HG03354 (cell line): ENCODE data around the gene EFCAB13.

ENCODE experiments used
- ATAC-seq: cut with Tn5 transposase; IDR thresholded peaks from one replicate; pipeline ENCODE4 v1.9.1; 2021; ENCODE audit warnings: mild to moderate bottlenecking; ENCODE audit not compliant: unreplicated experiment, poor library complexity, severe bottlenecking

EFCAB13 gene, protein sequence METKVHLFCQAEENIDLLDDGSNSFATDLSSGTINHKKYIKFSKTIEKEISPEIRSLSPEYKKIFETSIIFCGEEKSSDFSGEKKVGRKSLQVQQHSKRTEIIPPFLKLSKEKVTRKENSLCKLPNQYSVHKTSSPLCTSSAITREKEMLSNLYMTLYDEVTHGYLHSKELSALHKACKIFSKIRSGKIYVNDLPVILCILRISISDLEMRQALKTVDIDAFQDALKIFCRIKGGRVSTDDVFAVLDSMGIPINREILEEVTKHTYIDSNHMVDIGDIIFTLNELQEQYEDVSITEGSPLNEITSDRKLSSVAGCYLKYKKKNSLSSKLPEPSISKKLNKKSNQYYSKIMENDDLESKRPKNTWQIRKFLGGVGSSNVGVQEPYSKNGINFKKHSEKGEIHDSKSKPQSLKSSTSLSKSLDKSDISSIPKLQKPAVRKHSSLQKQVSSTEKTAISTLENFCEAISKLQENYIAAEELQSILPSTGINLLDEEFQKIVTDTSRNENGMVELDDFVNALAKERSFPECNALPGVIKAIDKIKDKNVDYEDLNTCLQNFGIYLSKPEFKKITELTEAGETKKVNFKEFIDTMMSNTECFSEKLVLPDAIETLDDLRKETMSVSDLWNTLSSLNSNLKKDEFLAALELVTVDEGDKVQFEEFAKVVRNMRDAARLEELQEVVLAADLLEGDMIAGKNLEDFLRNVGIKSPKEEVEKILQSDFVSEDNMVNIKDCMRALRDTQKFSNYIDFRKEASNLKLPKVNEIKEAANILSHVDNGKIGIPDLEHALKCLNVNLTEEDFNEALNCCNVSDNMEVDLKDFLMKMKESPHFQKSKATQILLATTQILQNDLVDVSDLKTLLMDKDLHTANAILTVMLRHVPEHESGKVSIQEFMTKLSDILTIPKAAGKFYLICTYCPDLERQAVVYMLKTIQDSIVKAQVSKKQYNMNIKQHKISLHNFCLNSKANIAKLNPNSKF

DNA sequence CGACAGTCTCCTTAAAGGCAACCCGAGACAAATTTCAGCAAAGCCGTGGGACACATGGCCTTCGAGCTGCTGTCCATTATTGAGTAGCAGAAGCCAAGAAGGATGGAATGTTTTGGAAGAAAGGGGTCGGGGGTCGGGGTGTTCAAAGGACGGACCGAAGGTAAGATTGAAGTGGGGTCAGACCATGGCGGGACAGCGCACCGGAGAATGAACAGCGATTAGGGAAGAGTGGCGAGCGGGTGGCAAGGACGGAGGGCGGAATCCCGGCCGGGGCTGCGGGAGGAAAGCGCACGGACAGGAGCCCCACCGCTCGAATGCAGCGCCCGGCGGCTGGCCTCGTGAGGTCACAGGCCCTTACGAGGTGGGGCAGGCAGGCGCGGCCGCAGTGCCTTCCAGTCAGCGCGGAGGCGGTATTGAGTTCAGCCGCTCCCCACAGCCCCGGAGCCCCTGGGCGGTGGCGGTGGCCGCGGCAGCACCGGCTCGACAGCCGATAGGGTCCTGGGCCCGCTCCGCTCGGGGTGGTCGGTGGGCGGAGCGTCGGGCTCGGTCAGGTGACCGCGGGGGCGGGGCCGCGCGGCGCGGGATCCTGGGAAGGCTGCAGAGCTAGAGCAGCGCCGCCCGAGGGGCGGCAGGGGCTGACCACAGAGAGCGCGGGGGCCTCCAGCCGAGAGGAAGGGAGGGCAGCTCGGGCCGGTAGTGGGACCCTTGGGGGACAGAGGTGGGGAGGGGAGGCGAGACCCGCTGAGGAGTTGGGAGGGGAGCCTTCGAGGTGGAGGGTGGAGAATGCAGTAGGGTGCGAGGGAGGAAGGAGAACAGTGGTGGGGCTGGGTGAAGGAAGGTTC lies at the start of gene EFCAB13:
TSS of gene EFCAB13 (plus strand) at position 574 of the 842 bp plus-strand sequence. CDS start 4,399 bp downstream, outside the sequence.
- ATAC-seq = peak; percentile 79

- ATAC-seq = no peak
Measured at GRCh38 chr17:47274319-47275069, 49.3 kb upstream of the EFCAB13 start.

- no peak for ATAC-seq
Measured at GRCh38 chr17:47275245-47275984, 48.3 kb upstream of the EFCAB13 start.

- ATAC-seq = no peak
Measured at GRCh38 chr17:47276444-47276843, 47.3 kb upstream of the EFCAB13 start.

- ATAC-seq = no peak
Measured at GRCh38 chr17:47276868-47277267, 46.9 kb upstream of the EFCAB13 start.

- no peak for ATAC-seq
Measured at GRCh38 chr17:47277921-47278320, 45.8 kb upstream of the EFCAB13 start.

DNA sequence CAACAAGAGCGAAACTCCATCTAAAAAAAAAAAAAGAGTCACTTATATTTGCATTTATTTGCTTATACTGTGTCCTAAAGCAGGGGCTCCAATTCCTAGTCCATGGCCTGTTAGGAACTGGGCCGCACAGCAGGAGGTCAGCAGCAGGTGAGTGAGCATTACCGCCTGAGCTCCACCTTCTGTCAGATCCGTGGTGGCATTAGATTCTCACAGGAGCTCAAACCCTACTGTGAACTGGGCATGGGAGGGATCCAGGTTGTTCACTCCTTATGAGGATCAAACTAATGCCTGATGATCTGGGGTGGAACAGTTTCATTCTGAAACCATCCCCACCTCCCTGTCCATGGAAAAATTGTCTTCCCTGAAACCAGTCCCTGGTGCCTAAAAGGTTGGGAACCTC lies 45.2 kb upstream of the EFCAB13 start:
- no peak for ATAC-seq

GRCh38 chr17:47279062-47279801 lies 44.5 kb upstream of the EFCAB13 start:
- ATAC-seq = peak; percentile 82

- ATAC-seq = no peak
Measured at GRCh38 chr17:47280072-47280811, 43.5 kb upstream of the EFCAB13 start.

DNA sequence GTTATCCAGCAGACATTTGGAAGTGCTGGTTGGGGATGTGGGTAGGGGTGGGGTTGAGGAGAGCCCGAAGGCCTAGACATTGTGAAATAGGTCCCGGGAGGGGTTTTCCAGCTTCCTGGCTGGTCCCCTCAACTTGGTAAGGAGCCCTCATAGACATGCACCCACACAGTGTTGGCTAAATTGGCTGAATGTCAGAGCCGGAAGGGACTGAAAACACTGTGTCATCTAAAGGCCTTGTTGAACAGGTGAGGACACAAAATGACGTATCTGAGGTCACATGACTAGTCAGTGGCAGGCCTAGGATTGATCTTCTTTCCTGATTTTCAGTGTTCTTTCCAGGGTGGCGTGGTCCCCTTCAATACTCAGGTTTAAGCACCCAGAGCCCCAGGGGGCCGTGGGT lies 42.5 kb upstream of the EFCAB13 start:
- no peak for ATAC-seq

DNA sequence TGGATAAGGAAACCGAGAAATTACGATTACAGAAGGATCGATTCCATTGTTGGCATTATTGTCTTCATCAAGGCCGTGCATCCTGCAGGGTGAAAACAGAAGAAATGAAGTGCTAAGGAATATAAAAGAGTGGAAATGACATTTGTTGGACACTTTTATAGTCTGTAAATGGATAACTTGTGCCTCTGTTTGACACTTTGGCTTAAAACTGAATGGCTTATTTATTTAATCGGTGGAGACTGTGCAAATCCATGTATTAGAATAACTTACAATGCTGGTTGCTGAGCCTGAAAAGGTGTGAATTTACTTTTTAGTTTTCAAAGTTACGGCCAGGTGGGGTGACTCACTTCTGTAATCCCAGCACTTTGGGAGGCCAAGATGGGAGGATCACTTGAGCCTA lies 38.8 kb upstream of the EFCAB13 start:
- ATAC-seq = no peak

- ATAC-seq = peak; percentile 78
Measured at GRCh38 chr17:47286198-47286914, 37.4 kb upstream of the EFCAB13 start.

DNA sequence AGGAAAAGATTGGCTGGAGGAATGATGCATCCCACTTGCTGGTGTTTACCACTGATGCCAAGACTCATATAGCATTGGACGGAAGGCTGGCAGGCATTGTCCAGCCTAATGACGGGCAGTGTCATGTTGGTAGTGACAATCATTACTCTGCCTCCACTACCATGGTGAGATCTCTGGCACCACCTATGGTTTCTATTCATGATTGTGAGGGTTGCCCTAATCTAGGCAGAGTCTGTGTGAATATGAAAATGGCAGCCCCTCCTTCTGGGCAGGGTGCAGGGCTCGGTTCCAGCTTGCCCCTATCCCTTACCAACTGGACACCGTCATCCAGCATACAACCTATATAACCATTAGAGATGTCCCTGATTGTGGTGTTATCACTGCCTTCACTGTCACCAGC lies 36.7 kb upstream of the EFCAB13 start:
- ATAC-seq = no peak

- ATAC-seq = no peak
Measured at GRCh38 chr17:47287639-47288038, 36.1 kb upstream of the EFCAB13 start.

- ATAC-seq = no peak
Measured at GRCh38 chr17:47288531-47289116, 35.1 kb upstream of the EFCAB13 start.

DNA sequence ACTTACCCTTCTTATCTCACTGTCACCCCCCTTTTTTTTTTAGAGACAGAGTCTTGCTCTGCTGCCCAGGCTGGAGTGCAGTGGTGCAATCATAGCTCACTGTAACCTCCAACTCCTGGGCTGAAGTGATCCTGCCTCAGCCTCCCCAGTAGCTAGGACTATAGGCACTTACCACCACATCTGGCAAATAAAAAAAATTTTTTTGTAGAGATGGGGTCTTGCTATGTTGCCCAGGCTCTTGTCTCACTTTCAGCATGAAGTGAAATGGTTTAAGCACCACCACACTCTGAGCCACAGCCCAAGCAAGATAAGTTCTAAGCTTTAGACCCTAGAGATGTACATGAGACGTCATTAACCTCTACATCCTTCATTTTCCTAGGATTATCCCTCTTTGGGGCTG lies 34.5 kb upstream of the EFCAB13 start:
- ATAC-seq = no peak
